Activated CD4-positive, alpha-beta T cell treated with anti-CD3 and anti-CD28 coated beads, Interleukin-2, amount 10 ng/mL, durations not matched to agents 24 days and 14 days (primary cell): ENCODE results near the gene KBTBD13. TPM values are rescaled to one million over a fixed set of nuclear protein-coding genes. Genes with fewer than 3 reads are reported as not detected.
A peak's percentile ranks its signal among the peaks of the same experiment; 100 is the strongest.

Source experiments
- DNase-seq: peaks from one replicate; pipeline ENCODE4 v3.0.0; 2022
- H3K27ac Mint-ChIP-seq: one replicate; pipeline ENCODE4 v1.8.0; 2022; ENCODE audit warnings: mild to moderate bottlenecking, mixed read lengths
- H3K27me3 Mint-ChIP-seq: one replicate; pipeline ENCODE4 v1.8.0; 2022; ENCODE audit warnings: mixed read lengths
- H3K36me3 Mint-ChIP-seq: one replicate; pipeline ENCODE4 v1.8.0; 2022; ENCODE audit warnings: low read depth, mild to moderate bottlenecking, mixed read lengths
- H3K4me1 Mint-ChIP-seq: one replicate; pipeline ENCODE4 v1.8.0; 2021; ENCODE audit warnings: mixed read lengths
- H3K4me3 Mint-ChIP-seq: one replicate; pipeline ENCODE4 v1.8.0; 2022; ENCODE audit warnings: mild to moderate bottlenecking, moderate library complexity, mixed read lengths
- H3K9me3 Mint-ChIP-seq: one replicate; pipeline ENCODE4 v1.8.0; 2021; ENCODE audit warnings: mixed read lengths
- intact Hi-C: fragments of 100-400 bp; cut with micrococcal nuclease; formaldehyde crosslinking; loops from one replicate; pipeline ENCODE4 v1.15.1; 2023
- total RNA-seq: library from RNA; stranded (reverse); gene quantifications from 2 replicates; pipeline ENCODE4 v1.2.3, GENCODE V29; 2022

KBTBD13 gene
- total RNA-seq, 1 donor from 2014 or later, result not detected

- Mint-ChIP-seq H3K4me1 (peaks cover 18% of the 10 kb centered on the region), H3K9me3 (no peaks in the 10 kb centered on the region), H3K27ac (peak overlapping the region; percentile 8), H3K27me3 (peaks cover 38% of the 10 kb centered on the region), H3K36me3 (no peaks in the 10 kb centered on the region), H3K4me3 (peak overlapping the region; percentile 29)
- intact Hi-C loops, result no loop called here
- DNase-seq, result peak; percentile 79
Observed at GRCh38 chr15:65082303-65082953, 5.9 kb downstream of the KBTBD13 start.

- Mint-ChIP-seq H3K4me1 (peaks cover 16% of the 10 kb centered on the region), H3K4me3 (no peak overlapping the region), H3K9me3 (no peaks in the 10 kb centered on the region), H3K27ac (no peak overlapping the region), H3K36me3 (no peaks in the 10 kb centered on the region), H3K27me3 (peaks cover 34% of the 10 kb centered on the region)
- DNase-seq, result no peak
- intact Hi-C loops, result no loop called here
Observed at GRCh38 chr15:65083262-65083701, 6.7 kb downstream of the KBTBD13 start.

DNA sequence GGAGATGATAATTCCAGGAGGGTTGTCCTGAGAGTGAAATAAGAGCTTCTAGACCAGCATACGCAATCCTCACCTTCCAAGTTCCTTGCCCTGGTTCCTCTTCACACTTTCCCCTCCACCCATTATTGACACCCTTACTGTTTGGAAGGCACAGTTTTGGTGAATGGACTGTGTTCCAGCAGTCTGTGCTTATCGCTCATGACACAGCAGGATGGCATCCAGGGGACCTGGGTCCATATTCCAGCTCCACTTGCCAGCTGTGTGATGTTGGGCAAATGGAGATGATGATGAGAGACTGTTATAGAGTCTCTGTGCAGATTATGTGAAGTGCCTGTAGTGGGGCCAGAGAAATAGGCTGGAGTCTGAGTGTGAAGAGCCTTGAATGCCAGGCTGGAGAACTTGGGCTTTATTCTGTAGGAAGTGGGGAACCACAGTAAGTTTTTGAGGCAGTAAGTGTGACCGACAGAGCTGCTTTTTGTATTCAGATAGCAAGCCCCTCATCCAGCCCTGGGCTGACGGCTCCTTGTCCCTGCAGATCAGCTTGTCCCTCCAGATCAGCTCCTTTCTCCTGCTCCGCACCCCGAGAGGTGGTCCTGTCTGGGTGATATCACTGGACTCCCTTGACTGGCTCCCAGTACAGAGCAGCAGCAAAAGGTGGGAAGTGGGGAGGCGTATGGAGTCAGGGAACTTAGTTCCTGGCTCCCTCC lies 8.1 kb downstream of the KBTBD13 start:
- H3K27me3 Mint-ChIP-seq, result peaks cover 28% of the 10 kb centered on the region
- H3K4me3 Mint-ChIP-seq, result no peak overlapping the region
- peaks cover 16% of the 10 kb centered on the region for H3K4me1 Mint-ChIP-seq
- no peak overlapping the region for H3K27ac Mint-ChIP-seq
- no peaks in the 10 kb centered on the region for H3K36me3 Mint-ChIP-seq
- DNase-seq, result no peak
- intact Hi-C loops, result no loop called here
- H3K9me3 Mint-ChIP-seq, result no peaks in the 10 kb centered on the region

GRCh38 chr15:65085207-65085753 lies 8.7 kb downstream of the KBTBD13 start:
- intact Hi-C loops, result no loop called here
- Mint-ChIP-seq H3K36me3 (no peaks in the 10 kb centered on the region), H3K27me3 (peaks cover 28% of the 10 kb centered on the region), H3K9me3 (no peaks in the 10 kb centered on the region), H3K4me3 (no peak overlapping the region), H3K27ac (no peak overlapping the region), H3K4me1 (peaks cover 16% of the 10 kb centered on the region)
- DNase-seq, result no peak

DNA sequence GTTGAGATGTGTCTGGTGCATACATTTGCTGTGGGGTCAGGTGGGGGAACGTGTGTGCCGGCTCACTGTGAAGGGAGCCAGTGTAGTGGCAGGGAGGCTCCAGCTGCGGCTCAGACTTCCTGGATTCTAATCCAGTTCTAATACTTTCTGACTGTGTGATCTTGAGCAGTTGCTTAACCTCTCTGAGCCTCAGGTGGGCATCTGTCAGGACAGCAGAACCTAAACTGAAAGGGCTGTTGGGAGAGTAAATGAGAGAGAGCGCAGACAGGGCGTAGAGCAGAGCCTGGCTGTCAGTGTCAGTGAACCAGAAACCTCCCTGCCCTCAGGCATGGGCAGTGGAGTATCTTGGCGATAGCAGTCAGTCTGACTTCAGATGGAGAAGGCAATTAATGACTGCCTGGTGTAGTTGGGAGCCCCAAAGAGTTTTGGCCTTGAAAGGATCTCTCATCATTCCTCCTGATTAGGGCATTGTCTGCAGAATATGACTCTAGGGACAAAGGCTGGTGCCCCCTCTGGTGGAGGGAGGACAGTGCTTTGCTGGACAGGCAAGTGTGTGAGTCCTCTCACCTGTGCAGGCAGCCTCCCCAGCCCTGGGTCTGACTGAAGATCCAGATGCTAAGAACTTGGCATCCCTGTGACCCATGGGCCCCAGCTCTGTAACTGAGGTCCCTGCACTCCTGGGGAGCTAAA lies 9.6 kb downstream of the KBTBD13 start:
- no peaks in the 10 kb centered on the region for H3K36me3 Mint-ChIP-seq
- no peaks in the 10 kb centered on the region for H3K9me3 Mint-ChIP-seq
- no peak overlapping the region for H3K4me3 Mint-ChIP-seq
- intact Hi-C loops, result no loop called here
- DNase-seq, result peak; percentile 66
- H3K4me1 Mint-ChIP-seq, result peaks cover 16% of the 10 kb centered on the region
- H3K27me3 Mint-ChIP-seq, result peaks cover 25% of the 10 kb centered on the region
- no peak overlapping the region for H3K27ac Mint-ChIP-seq

DNA sequence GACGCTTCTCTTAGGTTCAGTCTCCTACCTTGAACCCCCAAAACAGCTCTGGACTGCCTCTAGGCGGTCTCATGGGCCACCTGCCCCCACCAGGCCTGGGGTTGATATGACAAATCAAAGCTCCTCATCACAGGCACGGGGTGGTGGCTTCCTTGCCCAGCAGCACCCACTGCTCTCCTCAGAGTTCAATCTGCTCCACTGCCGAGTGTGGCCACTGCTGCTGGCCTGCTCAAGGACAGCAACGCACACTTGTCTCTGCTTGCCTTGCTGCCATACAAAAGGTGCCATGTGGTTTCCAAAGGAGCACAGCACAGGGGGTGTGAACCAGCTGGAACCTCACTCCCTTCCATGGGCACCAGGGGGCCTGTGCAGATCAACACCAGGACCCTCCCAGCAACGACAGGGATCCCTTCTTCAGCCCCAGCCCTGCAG lies 10.2 kb downstream of the KBTBD13 start:
- no peak overlapping the region for H3K4me3 Mint-ChIP-seq
- DNase-seq, result no peak
- intact Hi-C loops, result no loop called here
- H3K4me1 Mint-ChIP-seq, result peaks cover 14% of the 10 kb centered on the region
- no peaks in the 10 kb centered on the region for H3K36me3 Mint-ChIP-seq
- no peaks in the 10 kb centered on the region for H3K9me3 Mint-ChIP-seq
- no peak overlapping the region for H3K27ac Mint-ChIP-seq
- H3K27me3 Mint-ChIP-seq, result peaks cover 23% of the 10 kb centered on the region

DNA sequence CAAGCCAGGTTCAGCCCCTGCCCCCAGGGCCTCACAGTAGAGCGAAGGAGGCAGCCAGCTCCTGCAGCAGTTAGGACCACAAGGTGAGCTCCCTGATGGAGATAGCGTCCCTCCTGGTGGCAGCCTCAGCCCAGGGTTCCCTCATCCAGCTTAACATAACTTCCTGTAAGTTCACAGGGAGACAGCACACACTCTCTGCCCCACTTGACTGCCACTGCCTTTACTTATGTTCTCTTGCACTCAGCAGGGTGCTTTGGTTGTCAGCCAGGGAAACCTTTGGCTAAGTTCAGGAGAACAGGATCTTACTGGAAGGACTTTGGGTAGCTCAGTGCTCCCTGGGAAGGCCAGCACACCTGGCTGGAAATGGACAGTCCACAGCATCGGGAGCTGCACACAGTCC lies 10.9 kb downstream of the KBTBD13 start:
- peaks cover 9% of the 10 kb centered on the region for H3K4me1 Mint-ChIP-seq
- H3K4me3 Mint-ChIP-seq, result no peak overlapping the region
- no peak overlapping the region for H3K27ac Mint-ChIP-seq
- H3K9me3 Mint-ChIP-seq, result no peaks in the 10 kb centered on the region
- peaks cover 21% of the 10 kb centered on the region for H3K27me3 Mint-ChIP-seq
- intact Hi-C loops, result no loop called here
- DNase-seq, result no peak
- no peaks in the 10 kb centered on the region for H3K36me3 Mint-ChIP-seq

GRCh38 chr15:65087873-65088642 lies 11.5 kb downstream of the KBTBD13 start:
- Mint-ChIP-seq H3K4me3 (no peak overlapping the region), H3K36me3 (no peaks in the 10 kb centered on the region), H3K4me1 (peaks cover 3% of the 10 kb centered on the region), H3K27me3 (peaks cover 15% of the 10 kb centered on the region), H3K27ac (no peak overlapping the region), H3K9me3 (no peaks in the 10 kb centered on the region)
- intact Hi-C loops, result no loop called here
- no peak for DNase-seq

GRCh38 chr15:65088643-65089021 lies 12.1 kb downstream of the KBTBD13 start:
- peaks cover 11% of the 10 kb centered on the region for H3K27me3 Mint-ChIP-seq
- H3K9me3 Mint-ChIP-seq, result no peaks in the 10 kb centered on the region
- H3K4me3 Mint-ChIP-seq, result no peak overlapping the region
- intact Hi-C loops, result no loop called here
- no peak overlapping the region for H3K27ac Mint-ChIP-seq
- no peak for DNase-seq
- no peaks in the 10 kb centered on the region for H3K36me3 Mint-ChIP-seq
- H3K4me1 Mint-ChIP-seq, result peaks cover 3% of the 10 kb centered on the region

GRCh38 chr15:65089206-65089824 lies 12.8 kb downstream of the KBTBD13 start:
- H3K4me1 Mint-ChIP-seq, result peaks cover 3% of the 10 kb centered on the region

GRCh38 chr15:65091946-65092770 lies 15.6 kb downstream of the KBTBD13 start:
- DNase-seq, result no peak
- Mint-ChIP-seq H3K27me3 (no peaks in the 10 kb centered on the region), H3K9me3 (no peaks in the 10 kb centered on the region), H3K4me3 (no peak overlapping the region), H3K27ac (no peak overlapping the region), H3K4me1 (no peaks in the 10 kb centered on the region), H3K36me3 (no peaks in the 10 kb centered on the region)
- intact Hi-C loops, result no loop called here

More at GRCh38 chr15:65089206-65089824, 12.8 kb downstream of the KBTBD13 start:
- DNase-seq, result no peak
- intact Hi-C loops, result no loop called here
- Mint-ChIP-seq H3K9me3 (no peaks in the 10 kb centered on the region), H3K27me3 (peaks cover 5% of the 10 kb centered on the region), H3K27ac (no peak overlapping the region), H3K36me3 (no peaks in the 10 kb centered on the region), H3K4me3 (no peak overlapping the region)

DNA sequence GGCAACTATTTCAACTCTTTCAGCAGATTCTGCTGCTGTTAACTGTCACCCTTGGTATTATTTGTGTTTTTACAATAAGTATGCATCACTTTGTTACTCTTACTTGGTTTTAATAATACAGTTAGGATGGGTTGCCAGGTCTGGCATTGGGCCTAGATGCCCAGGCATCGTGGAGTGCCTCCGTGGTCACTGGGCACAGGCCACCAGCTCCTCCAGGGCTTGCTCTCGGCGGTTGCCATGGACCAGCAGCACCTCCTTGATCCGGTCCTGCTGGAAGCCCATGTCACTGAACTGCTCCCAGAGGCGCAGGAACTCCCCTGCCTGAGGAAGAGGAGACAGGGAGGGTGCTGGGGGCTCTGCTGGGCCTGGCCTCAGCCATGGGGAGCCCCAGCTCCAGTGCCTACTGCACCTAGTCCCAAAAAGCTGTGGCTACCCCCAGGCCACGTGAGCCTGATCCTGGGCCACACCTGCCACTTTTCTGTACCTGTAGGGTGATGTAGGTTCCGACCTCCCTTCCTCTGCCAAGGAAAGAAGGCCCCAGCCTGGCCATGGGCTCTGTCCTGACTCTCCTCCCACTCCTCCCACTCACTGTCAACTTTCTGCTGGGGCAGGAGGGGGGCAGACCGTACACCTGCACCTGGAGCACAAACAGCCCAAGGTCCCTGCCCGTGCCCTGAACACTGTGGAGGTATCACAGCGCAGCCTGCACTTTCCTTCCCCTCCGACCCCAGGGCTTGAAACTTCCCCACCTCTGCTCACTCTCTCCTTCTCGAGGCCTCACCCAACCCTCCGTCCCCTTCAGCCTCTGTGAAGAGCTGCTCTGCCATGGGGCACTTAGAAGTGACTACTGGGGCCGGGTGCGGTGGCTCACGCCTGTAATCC lies 16.6 kb downstream of the KBTBD13 start:
- DNase-seq, result no peak
- intact Hi-C loops, result no loop called here
- Mint-ChIP-seq H3K27me3 (no peaks in the 10 kb centered on the region), H3K4me1 (no peaks in the 10 kb centered on the region), H3K36me3 (peaks cover 2% of the 10 kb centered on the region), H3K27ac (no peak overlapping the region), H3K9me3 (no peaks in the 10 kb centered on the region), H3K4me3 (no peak overlapping the region)
